DND-41 (cell line): ENCODE data around the gene SLC25A53.

Experiments used
- ATAC-seq: fragments of 200-7000 bp; cut with Tn5 transposase; 3 replicates; pipeline ENCODE4 v1.9.1; 2021; ENCODE audit warnings: low read depth; ENCODE audit not compliant: insufficient read depth
- DNase-seq: peaks from one replicate; pipeline ENCODE4 v3.0.0-alpha.2; 2020
- H2AFZ ChIP-seq: 2 replicates; pipeline ENCODE4 v1.6.0; 2012; ENCODE audit warnings: low read depth, low read length
- H3K27ac ChIP-seq: 2 replicates; pipeline ENCODE4 v1.5.1; 2012; ENCODE audit warnings: low read length, inconsistent platforms
- H3K27me3 ChIP-seq: fragments of 200-600 bp; sonication (generic); 2 replicates; pipeline ENCODE4 v1.6.0; 2012; ENCODE audit warnings: low read length, mild to moderate bottlenecking, inconsistent platforms; ENCODE audit not compliant: insufficient read depth, poor library complexity
- H3K36me3 ChIP-seq: 2 replicates; pipeline ENCODE4 v1.5.1; 2012; ENCODE audit warnings: low read length, inconsistent platforms; ENCODE audit not compliant: insufficient read depth
- H3K4me1 ChIP-seq: 2 replicates; pipeline ENCODE4 v1.5.1; 2012; ENCODE audit warnings: mild to moderate bottlenecking, low read length; ENCODE audit not compliant: insufficient read depth
- H3K4me2 ChIP-seq: 2 replicates; pipeline ENCODE4 v1.6.0; 2012; ENCODE audit warnings: mild to moderate bottlenecking, moderate library complexity, low read length, inconsistent platforms; ENCODE audit not compliant: insufficient read depth
- H3K4me3 ChIP-seq, 2 experiments: fragments of 200-600 bp in 1 of 2; shearing (Covaris generic) in 1 of 2; 2 replicates each; pipeline ENCODE4 v1.5.1; 2012 to 2016; ENCODE audit warnings: inconsistent platforms in 2 of 2, low read length in 2 of 2, mild to moderate bottlenecking in 2 of 2, low read depth in 1 of 2, moderate library complexity in 1 of 2
- H3K79me2 ChIP-seq: 2 replicates; pipeline ENCODE4 v1.6.0; 2012; ENCODE audit warnings: low read length, inconsistent platforms; ENCODE audit not compliant: insufficient read depth
- H3K9ac ChIP-seq: 2 replicates; pipeline ENCODE4 v1.6.0; 2012; ENCODE audit warnings: low read depth, mild to moderate bottlenecking, inconsistent platforms, low read length, moderate library complexity
- H3K9me3 ChIP-seq: 2 replicates; pipeline ENCODE4 v1.5.1; 2012; ENCODE audit warnings: low read length, moderate library complexity, mild to moderate bottlenecking, inconsistent platforms; ENCODE audit not compliant: insufficient read depth, severe bottlenecking
- H4K20me1 ChIP-seq: 2 replicates; pipeline ENCODE4 v1.6.0; 2012; ENCODE audit warnings: low read length; ENCODE audit not compliant: insufficient read depth
- CTCF ChIP-seq: IDR thresholded peaks from 2 replicates; pipeline ENCODE4 v1.5.1; 2012; ENCODE audit warnings: borderline replicate concordance, low read length, moderate library complexity, mild to moderate bottlenecking; ENCODE audit not compliant: poor library complexity, severe bottlenecking; ENCODE audit errors: extremely low read depth
- EZH2 ChIP-seq: IDR thresholded peaks from 3 replicates; pipeline ENCODE4 v1.6.1; 2012; ENCODE audit warnings: borderline replicate concordance, low read depth, mild to moderate bottlenecking, moderate library complexity, low read length, inconsistent platforms; ENCODE audit not compliant: severe bottlenecking

SLC25A53 gene

GRCh38 chrX:104195013-104195412 is 38.2 kb upstream of the SLC25A53 start:
- Histone ChIP-seq H3K4me2 (no peak overlapping the region), H3K4me1 (no peaks in the 10 kb centered on the region), H3K9ac (no peak overlapping the region), H3K36me3 (peaks cover 17% of the 10 kb centered on the region; the same call in 1 of the 2 replicates), H3K79me2 (no peaks in the 10 kb centered on the region), H3K27ac (no peak overlapping the region), H3K4me3 (no peak overlapping the region), H4K20me1 (no peaks in the 10 kb centered on the region), H3K9me3 (no peaks in the 10 kb centered on the region), H3K27me3 (no peaks in the 10 kb centered on the region), H2AFZ (no peak overlapping the region)
- DNase-seq (no peak), ATAC-seq (no peak)
- TF ChIP-seq EZH2: no peak
- no peak for TF ChIP-seq CTCF

- no peak for ATAC-seq
- Histone ChIP-seq H3K9ac (no peak overlapping the region), H4K20me1 (no peaks in the 10 kb centered on the region), H3K4me2 (no peak overlapping the region), H2AFZ (no peak overlapping the region), H3K4me1 (no peaks in the 10 kb centered on the region), H3K36me3 (peaks cover 20% of the 10 kb centered on the region), H3K27me3 (no peaks in the 10 kb centered on the region), H3K27ac (no peak overlapping the region), H3K79me2 (no peaks in the 10 kb centered on the region), H3K4me3 (no peak overlapping the region), H3K9me3 (no peaks in the 10 kb centered on the region)
- DNase-seq: no peak
- TF ChIP-seq EZH2 (no peak), CTCF (no peak)
Measured at GRCh38 chrX:104193485-104193884, 36.7 kb upstream of the SLC25A53 start.

GRCh38 chrX:104189837-104190236 is 33.0 kb upstream of the SLC25A53 start:
- Histone ChIP-seq H3K27me3 (no peaks in the 10 kb centered on the region), H3K9ac (no peak overlapping the region), H3K4me1 (no peaks in the 10 kb centered on the region), H3K27ac (no peak overlapping the region), H3K9me3 (no peaks in the 10 kb centered on the region), H3K36me3 (peaks cover 21% of the 10 kb centered on the region), H3K79me2 (peaks cover 2% of the 10 kb centered on the region; the same call in 1 of the 2 replicates), H4K20me1 (no peaks in the 10 kb centered on the region), H3K4me2 (no peak overlapping the region), H2AFZ (no peak overlapping the region), H3K4me3 (no peak overlapping the region)
- no peak for ATAC-seq
- no peak for TF ChIP-seq EZH2
- TF ChIP-seq CTCF: no peak
- no peak for DNase-seq

GRCh38 chrX:104187931-104188330 is 31.1 kb upstream of the SLC25A53 start:
- no peak overlapping the region for H3K4me3 ChIP-seq
- H3K4me2 ChIP-seq: no peak overlapping the region
- TF ChIP-seq CTCF: no peak
- TF ChIP-seq EZH2: no peak
- no peak overlapping the region for H3K27ac ChIP-seq
- no peaks in the 10 kb centered on the region for H3K9me3 ChIP-seq
- no peaks in the 10 kb centered on the region for H4K20me1 ChIP-seq
- no peak overlapping the region for H2AFZ ChIP-seq
- ATAC-seq (no peak), DNase-seq (no peak)
- no peaks in the 10 kb centered on the region for H3K4me1 ChIP-seq
- H3K79me2 ChIP-seq: peaks cover 2% of the 10 kb centered on the region; the same call in 1 of the 2 replicates
- no peaks in the 10 kb centered on the region for H3K27me3 ChIP-seq
- no peak overlapping the region for H3K9ac ChIP-seq
- H3K36me3 ChIP-seq: peaks cover 23% of the 10 kb centered on the region
